GM19240 (cell line): ENCODE data around the gene PAN2.
"Not testable (repeated sequence)": the region's sequence is repeated elsewhere in the genome, so short reads cannot be mapped to it uniquely, and the experiment has no call there.

Experiments
- DNase-seq: peaks from one replicate; pipeline ENCODE4 v3.0.0; 2011; ENCODE audit warnings: low spot score; ENCODE audit not compliant: insufficient read length

Gene PAN2

DNA sequence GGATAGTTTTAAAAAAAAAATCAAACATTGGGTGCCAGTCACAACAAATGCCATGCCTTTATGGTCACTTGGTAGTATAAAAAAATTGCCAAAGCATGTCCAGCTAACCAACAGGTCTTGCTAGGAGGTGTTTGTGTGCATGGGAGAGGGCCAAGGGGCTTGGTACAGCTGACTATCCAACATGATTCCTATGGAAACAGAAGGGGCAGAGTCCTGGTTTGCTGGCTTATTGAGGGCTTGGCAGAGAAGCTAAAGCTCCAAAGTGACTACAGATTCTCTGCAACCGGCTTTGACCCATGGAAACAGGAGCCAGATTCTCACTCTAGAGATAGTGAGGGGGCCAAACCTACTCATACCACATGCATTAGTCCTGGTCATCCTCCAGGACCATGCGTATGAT is 61.3 kb downstream of the PAN2 start:
- not testable (repeated sequence) for DNase-seq

DNA sequence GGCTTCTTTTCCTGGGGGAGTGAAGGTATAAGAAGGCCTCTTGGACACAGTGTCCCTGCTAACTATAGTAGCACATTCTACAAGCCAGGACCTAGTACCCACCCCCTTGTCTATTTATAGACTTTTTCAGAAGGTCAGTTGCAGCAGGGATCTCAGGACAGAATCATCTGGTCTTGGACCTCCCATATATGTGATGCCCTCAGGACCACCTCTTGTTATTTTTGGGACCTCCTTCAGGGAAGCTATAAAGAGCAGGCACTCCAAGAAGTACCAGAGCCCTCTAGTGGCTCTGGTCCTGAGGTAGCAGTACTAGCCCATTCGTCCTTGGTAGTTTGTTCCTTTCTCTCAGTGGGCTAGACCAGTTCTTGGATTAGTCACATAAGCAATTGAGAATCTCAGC is 62.8 kb downstream of the PAN2 start:
- no peak for DNase-seq

DNA sequence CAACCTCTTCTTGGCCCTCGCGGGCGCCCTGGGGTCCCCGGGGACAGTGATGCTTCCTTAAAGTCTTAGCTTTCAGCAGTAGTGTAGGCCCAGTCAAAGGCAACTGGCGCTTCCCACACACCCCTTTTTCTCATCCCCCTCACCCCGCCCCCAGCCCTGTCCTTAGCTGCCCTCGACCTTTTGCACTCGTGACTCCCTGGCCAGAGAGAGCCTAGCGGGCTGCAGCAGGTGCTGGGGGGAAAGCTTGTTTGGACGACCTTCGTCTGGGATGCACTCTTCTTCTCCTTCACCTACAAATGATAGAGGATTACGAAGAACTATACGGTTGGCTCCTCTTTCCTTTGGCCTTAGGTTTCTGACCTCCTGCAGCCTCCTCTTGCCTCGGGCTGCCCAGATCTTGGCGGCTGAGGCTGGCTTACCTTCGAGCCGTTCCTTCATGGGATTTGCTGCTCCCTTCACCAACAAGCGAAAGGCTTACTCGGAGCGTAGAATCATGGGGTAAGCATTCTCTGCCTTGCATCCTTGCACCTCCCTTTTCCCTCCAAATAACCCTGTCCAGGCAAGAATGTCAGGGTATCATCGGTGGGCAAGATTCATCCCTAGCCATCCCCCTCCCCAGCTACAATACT is 66.2 kb downstream of the PAN2 start:
- no peak for DNase-seq

DNA sequence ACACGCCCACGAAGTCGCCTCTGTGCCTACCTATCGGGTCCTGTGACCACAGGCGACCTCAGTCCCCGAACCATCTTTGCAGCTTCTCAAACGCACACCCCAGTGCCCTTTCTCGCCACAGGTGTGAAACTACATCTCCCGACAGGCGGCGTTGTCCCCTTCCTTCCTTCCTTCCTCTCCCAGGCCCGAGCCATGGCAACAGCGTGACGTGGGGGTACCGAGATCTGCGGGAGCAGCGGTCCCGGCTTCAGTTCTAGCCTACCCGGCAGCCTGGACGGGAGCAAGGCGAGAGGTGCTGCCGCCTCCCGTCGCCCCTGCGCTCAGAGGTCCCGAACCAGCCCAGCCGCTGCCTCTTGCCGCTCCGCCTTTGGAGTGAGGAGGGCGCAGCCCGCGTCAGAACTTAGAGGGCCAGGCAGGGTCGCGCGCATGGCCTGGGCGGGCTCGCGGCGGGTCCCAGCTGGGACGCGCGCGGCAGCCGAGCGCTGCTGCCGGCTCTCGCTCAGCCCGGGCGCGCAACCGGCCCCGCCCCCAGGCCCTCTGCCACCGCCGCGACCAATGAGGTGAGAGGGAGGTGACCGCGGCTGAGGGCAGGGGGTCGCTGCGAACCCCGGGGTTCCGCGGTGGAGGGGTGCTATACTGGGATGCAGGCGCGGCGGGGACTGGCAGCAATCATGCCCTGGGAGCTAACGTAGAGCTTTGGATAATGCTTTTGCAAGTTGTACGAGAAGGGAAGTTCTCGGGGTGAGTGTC is 66.9 kb downstream of the PAN2 start, which contains the start of gene COQ10A:
COQ10A (plus strand) TSS at position 250 of the 750 bp plus-strand sequence; CDS start at position 427, 177 bp downstream.
- peak; percentile 92 for DNase-seq
